ENCODE measurements around the gene NUP107. TPM values are rescaled to one million over a fixed set of nuclear protein-coding genes. Genes with fewer than 3 reads are reported as not detected.

The NUP107 gene
- total RNA-seq, 1 experiment from 2014 or later = 82.3 TPM

- intact Hi-C loops (cut with micrococcal nuclease; ENCODE audit: unreplicated experiment) (no loop called here), in situ Hi-C loops (cut with HindIII; ENCODE audit: low pct_unique_long_range_greater_than_20kb, low sequenced_read_pairs) (no loop called here)
- ATAC-seq = no peak
- H3K36me3 ChIP-seq (ENCODE audit: control insufficient read depth, insufficient read depth, low read length) = no peaks in the 10 kb centered on the region
- no peak for DNase-seq (ENCODE audit: low read depth, low spot score)
- no peaks in the 10 kb centered on the region for H3K27me3 ChIP-seq (ENCODE audit: control insufficient read depth, insufficient read depth, low read length)
- TF ChIP-seq POLR2AphosphoS5 (IDR thresholded peaks at IDR 0.05; ENCODE audit: low read depth, low read length) (no peak), REST (IDR thresholded peaks at IDR 0.05; ENCODE audit: insufficient read depth in 1 of 2, low read depth in 2 of 2, low read length in 1 of 2) (no peak), TCF7L2 (IDR thresholded peaks at IDR 0.05; ENCODE audit: low read depth, low read length) (no peak), SIN3A (IDR thresholded peaks at IDR 0.05; ENCODE audit: borderline replicate concordance, insufficient read depth, low read depth, low read length) (no peak), CTCF (IDR thresholded peaks at IDR 0.05) (no peak)
- ChIA-PET POLR2A (no interaction called here), CTCF (no interaction called here)
- BruUV-seq (replicated peaks) = no TSS peak
- H3K9me3 ChIP-seq (ENCODE audit: control insufficient read depth, insufficient read depth, low read depth, low read length) = no peaks in the 10 kb centered on the region
- H3K4me1 ChIP-seq (ENCODE audit: control insufficient read depth, insufficient read depth, low read length) = no peaks in the 10 kb centered on the region
- no peak overlapping the region for H3K27ac ChIP-seq (ENCODE audit: low read length)
- H3K4me3 ChIP-seq (ENCODE audit: low read depth in 2 of 2, low read length in 2 of 2) = no peak overlapping the region
Measured at GRCh38 chr12:68766646-68767045, 79.9 kb downstream of the NUP107 start.

- no peaks in the 10 kb centered on the region for H3K4me1 ChIP-seq (ENCODE audit: control insufficient read depth, insufficient read depth, low read length)
- POLR2A ChIA-PET = no interaction called here
- in situ Hi-C loops (cut with HindIII; ENCODE audit: low pct_unique_long_range_greater_than_20kb, low sequenced_read_pairs) = no loop called here
- TF ChIP-seq REST (IDR thresholded peaks at IDR 0.05; ENCODE audit: insufficient read depth in 1 of 2, low read depth in 2 of 2, low read length in 1 of 2) (no peak), POLR2AphosphoS5 (IDR thresholded peaks at IDR 0.05; ENCODE audit: low read depth, low read length) (no peak), TCF7L2 (IDR thresholded peaks at IDR 0.05; ENCODE audit: low read depth, low read length) (no peak), CTCF (IDR thresholded peaks at IDR 0.05) (no peak), SIN3A (IDR thresholded peaks at IDR 0.05; ENCODE audit: borderline replicate concordance, insufficient read depth, low read depth, low read length) (no peak)
- H3K36me3 ChIP-seq (ENCODE audit: control insufficient read depth, insufficient read depth, low read length) = no peaks in the 10 kb centered on the region
- DNase-seq (ENCODE audit: low read depth, low spot score) (no peak), ATAC-seq (no peak)
- no peak overlapping the region for H3K4me3 ChIP-seq (ENCODE audit: low read depth in 2 of 2, low read length in 2 of 2)
- CTCF ChIA-PET = no interaction called here
- intact Hi-C loops (cut with micrococcal nuclease; ENCODE audit: unreplicated experiment) = no loop called here
- H3K27me3 ChIP-seq (ENCODE audit: control insufficient read depth, insufficient read depth, low read length) = no peaks in the 10 kb centered on the region
- no peaks in the 10 kb centered on the region for H3K9me3 ChIP-seq (ENCODE audit: control insufficient read depth, insufficient read depth, low read depth, low read length)
- no peak overlapping the region for H3K27ac ChIP-seq (ENCODE audit: low read length)
- BruUV-seq (replicated peaks) = no TSS peak
Measured at GRCh38 chr12:68767191-68767590, 80.4 kb downstream of the NUP107 start.
